SK-N-SH treated with all-trans-retinoic acid at 6 μM for 48 hours (cell line): ENCODE data around the gene RBM10.

ENCODE experiments used
- ATAC-seq: fragments of 200-7000 bp; cut with Tn5 transposase; 3 replicates; pipeline ENCODE4 v1.9.1; 2020; ENCODE audit warnings: mild to moderate bottlenecking, moderate library complexity
- ARNTL ChIP-seq: fragments of 450-650 bp; formaldehyde crosslinking; IDR thresholded peaks from 2 replicates; pipeline ENCODE4 v1.5.0; 2020; ENCODE audit warnings: low read depth, mild to moderate bottlenecking, moderate library complexity, borderline replicate concordance
- BACH2 ChIP-seq: fragments of 250-450 bp; sonication (Bioruptor Pico); IDR thresholded peaks from 2 replicates; pipeline ENCODE4 v1.9.0; 2021; ENCODE audit warnings: mild to moderate bottlenecking, borderline replicate concordance
- CSDC2 ChIP-seq: fragments of 250-450 bp; sonication (Bioruptor Pico); IDR thresholded peaks from 2 replicates; pipeline ENCODE4 v1.5.0; 2020; ENCODE audit warnings: mild to moderate bottlenecking, moderate library complexity
- CSRNP3 ChIP-seq: fragments of 250-450 bp; sonication (Bioruptor Pico); IDR thresholded peaks from 2 replicates; pipeline ENCODE4 v1.5.1; 2021; ENCODE audit warnings: mild to moderate bottlenecking, moderate library complexity
- GLIS3 ChIP-seq: fragments of 250-450 bp; sonication (Bioruptor Pico); IDR thresholded peaks from 2 replicates; pipeline ENCODE4 v1.5.0; 2020; ENCODE audit warnings: mild to moderate bottlenecking, moderate library complexity
- ISL1 ChIP-seq: fragments of 250-450 bp; sonication (Bioruptor Pico); IDR thresholded peaks from 2 replicates; pipeline ENCODE4 v2.1.2; 2022; ENCODE audit warnings: mild to moderate bottlenecking, moderate library complexity
- OSR1 ChIP-seq: fragments of 250-450 bp; sonication (Bioruptor Pico); IDR thresholded peaks from 2 replicates; pipeline ENCODE4 v1.8.0; 2022; ENCODE audit warnings: moderate library complexity, mild to moderate bottlenecking, inconsistent platforms
- POU6F1 ChIP-seq: fragments of 250-450 bp; sonication (Bioruptor Pico); IDR thresholded peaks from 2 replicates; pipeline ENCODE4 v1.8.0; 2021; ENCODE audit warnings: low read depth, mild to moderate bottlenecking, moderate library complexity, borderline replicate concordance
- PPARA ChIP-seq: fragments of 250-450 bp; sonication (Bioruptor Pico); IDR thresholded peaks from 2 replicates; pipeline ENCODE4 v1.5.0; 2020; ENCODE audit warnings: mild to moderate bottlenecking, borderline replicate concordance
- RARB ChIP-seq: fragments of 250-450 bp; sonication (Bioruptor Pico); IDR thresholded peaks from 2 replicates; pipeline ENCODE4 v1.8.0; 2021; ENCODE audit warnings: mild to moderate bottlenecking, moderate library complexity
- TCF4 ChIP-seq: fragments of 250-450 bp; sonication (Bioruptor Pico); IDR thresholded peaks from 2 replicates; pipeline ENCODE4 v1.8.0; 2021; ENCODE audit warnings: mild to moderate bottlenecking, moderate library complexity, borderline replicate concordance
- TOX ChIP-seq: fragments of 250-450 bp; sonication (Bioruptor Pico); IDR thresholded peaks from 2 replicates; pipeline ENCODE4 v1.8.0; 2021; ENCODE audit warnings: mild to moderate bottlenecking, moderate library complexity, borderline replicate concordance
- ZC3H10 ChIP-seq: fragments of 250-450 bp; sonication (Bioruptor Pico); IDR thresholded peaks from 2 replicates; pipeline ENCODE4 v1.5.1; 2021; ENCODE audit warnings: mild to moderate bottlenecking, moderate library complexity
- ZFP3 ChIP-seq: fragments of 250-450 bp; sonication (Bioruptor Pico); IDR thresholded peaks from 2 replicates; pipeline ENCODE4 v1.5.0; 2020; ENCODE audit warnings: mild to moderate bottlenecking, moderate library complexity
- ZNF565 ChIP-seq: fragments of 450-650 bp; formaldehyde crosslinking; conservative IDR thresholded peaks from 2 replicates; pipeline ENCODE4 v1.5.0; 2020; ENCODE audit warnings: low read depth, mild to moderate bottlenecking, moderate library complexity
- ZNF70 ChIP-seq: fragments of 450-650 bp; formaldehyde crosslinking; IDR thresholded peaks from 2 replicates; pipeline ENCODE4 v1.5.0; 2020; ENCODE audit warnings: mild to moderate bottlenecking, moderate library complexity
- TF ChIP-seq, protein P1 (sequence below): fragments of 250-450 bp; sonication (Bioruptor Pico); IDR thresholded peaks from 2 replicates; pipeline ENCODE4 v1.5.1; 2020; ENCODE audit warnings: low read depth, mild to moderate bottlenecking, moderate library complexity
- TF ChIP-seq, protein P2 (sequence below): fragments of 250-450 bp; sonication (Bioruptor Pico); IDR thresholded peaks from 2 replicates; pipeline ENCODE4 v1.5.0; 2020; ENCODE audit warnings: mild to moderate bottlenecking, moderate library complexity
- TF ChIP-seq, protein P3 (sequence below): fragments of 250-450 bp; sonication (Bioruptor Pico); IDR thresholded peaks from 2 replicates; pipeline ENCODE4 v1.8.0; 2020; ENCODE audit warnings: mild to moderate bottlenecking, moderate library complexity, borderline replicate concordance

The RBM10 gene

DNA sequence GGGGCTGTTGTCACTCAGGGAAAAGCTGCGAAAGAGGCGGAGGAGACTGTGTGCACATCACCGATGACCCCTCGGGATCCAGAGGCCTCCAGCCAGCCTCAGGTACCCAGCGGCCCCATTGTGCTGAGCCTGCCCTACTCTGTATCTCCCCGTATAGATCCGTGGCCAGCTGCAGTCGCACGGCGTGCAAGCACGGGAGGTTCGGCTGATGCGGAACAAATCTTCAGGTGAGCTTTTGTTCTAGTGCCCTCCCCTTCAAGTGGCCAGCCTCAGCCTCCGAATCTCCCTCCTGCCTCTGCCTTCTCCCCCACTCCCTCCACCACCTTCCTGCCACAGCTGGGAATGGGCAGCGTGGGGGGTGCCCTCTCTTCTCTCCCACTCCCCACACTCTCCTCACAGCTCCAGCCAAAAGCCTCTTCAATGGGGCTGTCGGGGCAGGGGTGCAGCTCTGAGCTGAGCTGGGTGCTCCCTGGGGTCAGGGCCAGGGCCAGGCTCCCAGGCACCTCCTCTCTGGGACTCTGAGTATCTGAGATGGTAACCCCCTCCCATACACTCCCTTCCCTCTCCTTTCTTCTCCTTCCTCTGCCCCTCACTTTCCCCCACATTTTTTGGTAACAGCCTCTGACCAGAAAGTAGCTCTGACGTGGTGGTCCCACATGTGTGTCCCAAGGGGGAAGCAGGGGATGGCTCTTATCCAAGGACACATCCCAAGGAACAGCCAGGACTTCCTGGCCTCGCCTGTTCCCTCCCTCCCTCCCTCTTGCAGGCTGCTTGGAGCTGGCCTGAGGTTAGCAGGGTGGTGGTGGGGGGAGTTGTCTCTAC, 28.2 kb downstream of the RBM10 start:
- ATAC-seq, result no peak
- no peak for TF ChIP-seq OSR1 (CRISPR knock-in tag)
- no peak for TF ChIP-seq TOX (CRISPR knock-in tag)
- TF ChIP-seq ARNTL (CRISPR knock-in tag), result no peak
- no peak for TF ChIP-seq RARB (CRISPR knock-in tag)
- TF ChIP-seq GLIS3 (CRISPR knock-in tag), result no peak
- TF ChIP-seq ZNF70 (CRISPR knock-in tag), result no peak
- TF ChIP-seq, protein P1, sequence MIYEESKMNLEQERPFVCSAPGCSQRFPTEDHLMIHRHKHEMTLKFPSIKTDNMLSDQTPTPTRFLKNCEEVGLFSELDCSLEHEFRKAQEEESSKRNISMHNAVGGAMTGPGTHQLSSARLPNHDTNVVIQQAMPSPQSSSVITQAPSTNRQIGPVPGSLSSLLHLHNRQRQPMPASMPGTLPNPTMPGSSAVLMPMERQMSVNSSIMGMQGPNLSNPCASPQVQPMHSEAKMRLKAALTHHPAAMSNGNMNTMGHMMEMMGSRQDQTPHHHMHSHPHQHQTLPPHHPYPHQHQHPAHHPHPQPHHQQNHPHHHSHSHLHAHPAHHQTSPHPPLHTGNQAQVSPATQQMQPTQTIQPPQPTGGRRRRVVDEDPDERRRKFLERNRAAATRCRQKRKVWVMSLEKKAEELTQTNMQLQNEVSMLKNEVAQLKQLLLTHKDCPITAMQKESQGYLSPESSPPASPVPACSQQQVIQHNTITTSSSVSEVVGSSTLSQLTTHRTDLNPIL (CRISPR knock-in tag), result no peak
- TF ChIP-seq ZNF565 (CRISPR knock-in tag), result no peak
- TF ChIP-seq POU6F1 (CRISPR knock-in tag), result no peak
- TF ChIP-seq CSRNP3 (CRISPR knock-in tag), result no peak
- TF ChIP-seq TCF4 (CRISPR knock-in tag), result no peak
- no peak for TF ChIP-seq ZFP3
- no peak for TF ChIP-seq ZC3H10 (CRISPR knock-in tag)
- TF ChIP-seq, protein P2, sequence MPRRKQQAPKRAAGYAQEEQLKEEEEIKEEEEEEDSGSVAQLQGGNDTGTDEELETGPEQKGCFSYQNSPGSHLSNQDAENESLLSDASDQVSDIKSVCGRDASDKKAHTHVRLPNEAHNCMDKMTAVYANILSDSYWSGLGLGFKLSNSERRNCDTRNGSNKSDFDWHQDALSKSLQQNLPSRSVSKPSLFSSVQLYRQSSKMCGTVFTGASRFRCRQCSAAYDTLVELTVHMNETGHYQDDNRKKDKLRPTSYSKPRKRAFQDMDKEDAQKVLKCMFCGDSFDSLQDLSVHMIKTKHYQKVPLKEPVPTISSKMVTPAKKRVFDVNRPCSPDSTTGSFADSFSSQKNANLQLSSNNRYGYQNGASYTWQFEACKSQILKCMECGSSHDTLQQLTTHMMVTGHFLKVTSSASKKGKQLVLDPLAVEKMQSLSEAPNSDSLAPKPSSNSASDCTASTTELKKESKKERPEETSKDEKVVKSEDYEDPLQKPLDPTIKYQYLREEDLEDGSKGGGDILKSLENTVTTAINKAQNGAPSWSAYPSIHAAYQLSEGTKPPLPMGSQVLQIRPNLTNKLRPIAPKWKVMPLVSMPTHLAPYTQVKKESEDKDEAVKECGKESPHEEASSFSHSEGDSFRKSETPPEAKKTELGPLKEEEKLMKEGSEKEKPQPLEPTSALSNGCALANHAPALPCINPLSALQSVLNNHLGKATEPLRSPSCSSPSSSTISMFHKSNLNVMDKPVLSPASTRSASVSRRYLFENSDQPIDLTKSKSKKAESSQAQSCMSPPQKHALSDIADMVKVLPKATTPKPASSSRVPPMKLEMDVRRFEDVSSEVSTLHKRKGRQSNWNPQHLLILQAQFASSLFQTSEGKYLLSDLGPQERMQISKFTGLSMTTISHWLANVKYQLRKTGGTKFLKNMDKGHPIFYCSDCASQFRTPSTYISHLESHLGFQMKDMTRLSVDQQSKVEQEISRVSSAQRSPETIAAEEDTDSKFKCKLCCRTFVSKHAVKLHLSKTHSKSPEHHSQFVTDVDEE (CRISPR knock-in tag), result no peak
- no peak for TF ChIP-seq BACH2
- no peak for TF ChIP-seq CSDC2 (CRISPR knock-in tag)
- TF ChIP-seq ISL1, result no peak
- TF ChIP-seq, protein P3, sequence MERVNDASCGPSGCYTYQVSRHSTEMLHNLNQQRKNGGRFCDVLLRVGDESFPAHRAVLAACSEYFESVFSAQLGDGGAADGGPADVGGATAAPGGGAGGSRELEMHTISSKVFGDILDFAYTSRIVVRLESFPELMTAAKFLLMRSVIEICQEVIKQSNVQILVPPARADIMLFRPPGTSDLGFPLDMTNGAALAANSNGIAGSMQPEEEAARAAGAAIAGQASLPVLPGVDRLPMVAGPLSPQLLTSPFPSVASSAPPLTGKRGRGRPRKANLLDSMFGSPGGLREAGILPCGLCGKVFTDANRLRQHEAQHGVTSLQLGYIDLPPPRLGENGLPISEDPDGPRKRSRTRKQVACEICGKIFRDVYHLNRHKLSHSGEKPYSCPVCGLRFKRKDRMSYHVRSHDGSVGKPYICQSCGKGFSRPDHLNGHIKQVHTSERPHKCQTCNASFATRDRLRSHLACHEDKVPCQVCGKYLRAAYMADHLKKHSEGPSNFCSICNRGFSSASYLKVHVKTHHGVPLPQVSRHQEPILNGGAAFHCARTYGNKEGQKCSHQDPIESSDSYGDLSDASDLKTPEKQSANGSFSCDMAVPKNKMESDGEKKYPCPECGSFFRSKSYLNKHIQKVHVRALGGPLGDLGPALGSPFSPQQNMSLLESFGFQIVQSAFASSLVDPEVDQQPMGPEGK, result no peak

DNA sequence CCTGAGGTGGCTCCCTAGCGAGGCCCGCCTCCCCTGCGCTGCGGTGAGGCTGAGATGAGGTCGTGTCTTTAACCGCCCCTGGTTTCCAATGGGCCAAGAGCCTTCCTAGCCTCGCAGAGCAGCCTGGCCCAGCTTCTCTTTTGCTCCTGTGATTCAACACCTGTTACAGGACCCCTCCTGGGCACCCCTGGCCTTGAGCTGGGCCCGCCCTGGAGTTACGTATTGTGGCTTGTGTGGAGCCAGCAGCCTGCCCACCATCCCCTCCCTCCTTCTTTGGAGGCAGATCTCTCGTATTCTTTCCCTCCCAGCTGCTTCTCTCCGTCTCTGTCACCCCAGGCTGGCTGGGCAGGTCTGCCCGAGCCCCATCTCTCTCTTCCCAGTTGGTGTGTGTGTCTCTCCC, 29.4 kb downstream of the RBM10 start:
- no peak for ATAC-seq
- no peak for TF ChIP-seq PPARA (CRISPR knock-in tag)
- TF ChIP-seq, protein P1 (CRISPR knock-in tag), result no peak
- TF ChIP-seq BACH2, result no peak
- TF ChIP-seq, protein P2 (CRISPR knock-in tag), result no peak
- TF ChIP-seq ZFP3, result no peak
